OCI-LY7 (cell line): ENCODE data around the gene ARL4D.

Experiments used
- EZH2phosphoT487 ChIP-seq: fragments of 200-600 bp; sonication (generic); IDR thresholded peaks from 2 replicates; pipeline ENCODE4 v1.6.1; 2018; ENCODE audit warnings: low read depth, borderline replicate concordance, mild to moderate bottlenecking, mixed run types, antibody characterized with exemption, low read length, moderate library complexity, mixed read lengths
- TF ChIP-seq, protein P1 (sequence below): fragments of 200-600 bp; sonication (generic); conservative IDR thresholded peaks from 2 replicates; pipeline ENCODE4 v1.5.1; 2014; ENCODE audit warnings: mild to moderate bottlenecking, antibody characterized with exemption, low read length, moderate library complexity, mixed read lengths

GRCh38 chr17:43351691-43352090, 47.1 kb upstream of the ARL4D start:
- TF ChIP-seq, protein P1, sequence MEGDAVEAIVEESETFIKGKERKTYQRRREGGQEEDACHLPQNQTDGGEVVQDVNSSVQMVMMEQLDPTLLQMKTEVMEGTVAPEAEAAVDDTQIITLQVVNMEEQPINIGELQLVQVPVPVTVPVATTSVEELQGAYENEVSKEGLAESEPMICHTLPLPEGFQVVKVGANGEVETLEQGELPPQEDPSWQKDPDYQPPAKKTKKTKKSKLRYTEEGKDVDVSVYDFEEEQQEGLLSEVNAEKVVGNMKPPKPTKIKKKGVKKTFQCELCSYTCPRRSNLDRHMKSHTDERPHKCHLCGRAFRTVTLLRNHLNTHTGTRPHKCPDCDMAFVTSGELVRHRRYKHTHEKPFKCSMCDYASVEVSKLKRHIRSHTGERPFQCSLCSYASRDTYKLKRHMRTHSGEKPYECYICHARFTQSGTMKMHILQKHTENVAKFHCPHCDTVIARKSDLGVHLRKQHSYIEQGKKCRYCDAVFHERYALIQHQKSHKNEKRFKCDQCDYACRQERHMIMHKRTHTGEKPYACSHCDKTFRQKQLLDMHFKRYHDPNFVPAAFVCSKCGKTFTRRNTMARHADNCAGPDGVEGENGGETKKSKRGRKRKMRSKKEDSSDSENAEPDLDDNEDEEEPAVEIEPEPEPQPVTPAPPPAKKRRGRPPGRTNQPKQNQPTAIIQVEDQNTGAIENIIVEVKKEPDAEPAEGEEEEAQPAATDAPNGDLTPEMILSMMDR: no peak
- no peak for TF ChIP-seq EZH2phosphoT487
